HEK293 (cell line): ENCODE data around the gene SLC6A17.

Experiments
- MEIS1 ChIP-seq: sonication (generic); formaldehyde crosslinking; IDR thresholded peaks from 2 replicates; pipeline ENCODE4 v1.8.1; 2022; ENCODE audit warnings: missing genetic modification reagents, mild to moderate bottlenecking, borderline replicate concordance
- SP2 ChIP-seq: fragments of 450-650 bp; formaldehyde crosslinking; IDR thresholded peaks from 2 replicates; pipeline ENCODE4 v1.5.1; 2016; ENCODE audit warnings: missing biosample characterization, missing genetic modification characterization
- ZNF223 ChIP-seq: fragments of 450-650 bp; formaldehyde crosslinking; IDR thresholded peaks from 2 replicates; pipeline ENCODE4 v1.5.1; 2016; ENCODE audit warnings: missing biosample characterization, missing genetic modification characterization
- ZNF555 ChIP-seq: fragments of 450-650 bp; formaldehyde crosslinking; conservative IDR thresholded peaks from 2 replicates; pipeline ENCODE4 v1.5.1; 2017; ENCODE audit warnings: missing biosample characterization, mild to moderate bottlenecking, missing genetic modification characterization, inconsistent platforms
- ZSCAN16 ChIP-seq: fragments of 450-650 bp; formaldehyde crosslinking; IDR thresholded peaks from 2 replicates; pipeline ENCODE4 v1.5.1; 2016; ENCODE audit warnings: missing biosample characterization, missing genetic modification characterization
- ZXDB ChIP-seq: fragments of 450-650 bp; formaldehyde crosslinking; IDR thresholded peaks from 2 replicates; pipeline ENCODE4 v1.5.1; 2016; ENCODE audit warnings: missing biosample characterization, missing genetic modification characterization
- TF ChIP-seq, protein P1 (sequence below): fragments of 450-650 bp; formaldehyde crosslinking; IDR thresholded peaks from 2 replicates; pipeline ENCODE4 v1.5.1; 2016; ENCODE audit warnings: missing biosample characterization, missing genetic modification characterization

DNA sequence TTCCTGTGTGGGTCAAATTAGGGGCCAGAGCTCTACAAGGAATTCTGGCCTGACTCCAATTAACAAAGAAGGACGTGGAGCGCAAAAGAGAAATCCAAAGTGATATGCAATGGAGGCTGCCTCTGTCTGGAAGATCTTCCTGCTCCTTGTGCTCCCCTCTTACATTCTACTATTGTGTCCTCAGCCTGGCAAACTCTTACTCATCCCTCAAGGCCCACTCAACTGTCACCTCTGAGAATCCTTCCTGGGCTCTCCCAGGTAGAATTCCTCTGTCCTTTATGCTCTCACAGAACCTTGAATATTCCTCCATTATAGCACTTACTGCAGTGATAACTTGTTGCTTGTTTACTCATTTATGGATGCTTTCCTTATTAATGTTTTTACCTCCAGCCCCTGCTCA lies 91.2 kb downstream of the SLC6A17 start:
- no peak for TF ChIP-seq SP2 (tag by site-specific recombination)
- no peak for TF ChIP-seq ZXDB (tag by site-specific recombination)
- TF ChIP-seq ZNF555 (tag by site-specific recombination): no peak
- no peak for TF ChIP-seq ZNF223 (tag by site-specific recombination)
- TF ChIP-seq MEIS1: no peak
- TF ChIP-seq, protein P1, sequence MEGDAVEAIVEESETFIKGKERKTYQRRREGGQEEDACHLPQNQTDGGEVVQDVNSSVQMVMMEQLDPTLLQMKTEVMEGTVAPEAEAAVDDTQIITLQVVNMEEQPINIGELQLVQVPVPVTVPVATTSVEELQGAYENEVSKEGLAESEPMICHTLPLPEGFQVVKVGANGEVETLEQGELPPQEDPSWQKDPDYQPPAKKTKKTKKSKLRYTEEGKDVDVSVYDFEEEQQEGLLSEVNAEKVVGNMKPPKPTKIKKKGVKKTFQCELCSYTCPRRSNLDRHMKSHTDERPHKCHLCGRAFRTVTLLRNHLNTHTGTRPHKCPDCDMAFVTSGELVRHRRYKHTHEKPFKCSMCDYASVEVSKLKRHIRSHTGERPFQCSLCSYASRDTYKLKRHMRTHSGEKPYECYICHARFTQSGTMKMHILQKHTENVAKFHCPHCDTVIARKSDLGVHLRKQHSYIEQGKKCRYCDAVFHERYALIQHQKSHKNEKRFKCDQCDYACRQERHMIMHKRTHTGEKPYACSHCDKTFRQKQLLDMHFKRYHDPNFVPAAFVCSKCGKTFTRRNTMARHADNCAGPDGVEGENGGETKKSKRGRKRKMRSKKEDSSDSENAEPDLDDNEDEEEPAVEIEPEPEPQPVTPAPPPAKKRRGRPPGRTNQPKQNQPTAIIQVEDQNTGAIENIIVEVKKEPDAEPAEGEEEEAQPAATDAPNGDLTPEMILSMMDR (tag by site-specific recombination): no peak
- TF ChIP-seq ZSCAN16: no peak
